Activated CD4-positive, alpha-beta memory T cell treated with anti-CD3 and anti-CD28 coated beads for 36 hours (primary cell): ENCODE measurements around the gene FAM163A. TPM values are rescaled to one million over a fixed set of nuclear protein-coding genes. Genes with fewer than 3 reads are reported as not detected.

Experiments
- CTCF ChIA-PET: fragments of 350-600 bp; sonication (Branson Sonifier 250); formaldehyde crosslinking; loops from one replicate; lab custom pipeline; 2021; ENCODE audit warnings: antibody characterized with exemption, inconsistent platforms; lab: Charles Lee
- POLR2A ChIA-PET: fragments of 350-600 bp; sonication (Branson Sonifier 250); formaldehyde crosslinking; loops from one replicate; lab custom pipeline; 2021; ENCODE audit warnings: antibody characterized with exemption; lab: Charles Lee
- DNase-seq: peaks from one replicate; pipeline ENCODE4 v3.0.0-alpha.2; 2020
- H3K27ac Mint-ChIP-seq: one replicate; pipeline ENCODE4 v1.8.0; 2021; ENCODE audit warnings: mixed read lengths
- H3K27me3 Mint-ChIP-seq: one replicate; pipeline ENCODE4 v1.8.0; 2021; ENCODE audit warnings: mixed read lengths
- H3K36me3 Mint-ChIP-seq: one replicate; pipeline ENCODE4 v1.8.0; 2021; ENCODE audit warnings: mixed read lengths
- H3K4me1 Mint-ChIP-seq: one replicate; pipeline ENCODE4 v1.8.0; 2021; ENCODE audit warnings: low read depth, mixed read lengths
- H3K4me3 Mint-ChIP-seq: one replicate; pipeline ENCODE4 v1.8.0; 2021; ENCODE audit warnings: mild to moderate bottlenecking, mixed read lengths
- H3K9me3 Mint-ChIP-seq: one replicate; pipeline ENCODE4 v1.8.0; 2021; ENCODE audit warnings: mixed read lengths
- intact Hi-C: fragments of 100-400 bp; cut with micrococcal nuclease; formaldehyde crosslinking; loops from one replicate; pipeline ENCODE4 v1.15.1; 2023
- total RNA-seq, 2 experiments: library from RNA; stranded (reverse); gene quantifications; one replicate each; pipeline ENCODE4 v1.2.3, GENCODE V29; 2021

The FAM163A gene
- total RNA-seq, 2 experiments from 2014 or later: not detected

GRCh38 chr1:179754041-179754624, 11.0 kb downstream of the FAM163A start:
- no peak overlapping the region for H3K4me3 Mint-ChIP-seq
- DNase-seq: no peak
- intact Hi-C loops: no loop called here
- ChIA-PET POLR2A (no interaction called here), CTCF (no interaction called here)
- H3K4me1 Mint-ChIP-seq: no peaks in the 10 kb centered on the region
- H3K27ac Mint-ChIP-seq: no peak overlapping the region
- H3K9me3 Mint-ChIP-seq: peaks cover 2% of the 10 kb centered on the region
- peaks cover 5% of the 10 kb centered on the region for H3K27me3 Mint-ChIP-seq
- no peaks in the 10 kb centered on the region for H3K36me3 Mint-ChIP-seq

DNA sequence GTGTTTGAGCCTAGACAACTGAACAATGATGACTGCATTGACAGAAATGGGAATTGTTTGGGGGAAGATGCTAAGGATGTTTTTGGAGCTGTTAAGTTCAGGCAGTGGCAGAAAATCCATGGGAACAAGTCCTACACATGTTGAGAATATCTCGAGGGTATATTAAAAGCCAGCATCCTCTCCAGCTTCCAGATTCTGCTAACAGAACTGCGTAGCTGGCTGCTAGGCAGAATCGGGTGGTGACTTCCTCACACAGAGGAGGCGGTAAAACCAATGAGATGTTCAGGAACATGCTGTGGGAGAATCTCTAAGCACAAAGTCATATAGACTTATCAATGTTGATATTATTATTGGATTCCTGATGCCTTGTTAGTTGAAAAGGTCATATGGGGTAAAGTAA, 14.8 kb downstream of the FAM163A start:
- POLR2A ChIA-PET: no interaction called here
- CTCF ChIA-PET: no interaction called here
- DNase-seq: no peak
- Mint-ChIP-seq H3K27me3 (peaks cover 1% of the 10 kb centered on the region), H3K4me1 (no peaks in the 10 kb centered on the region), H3K4me3 (no peak overlapping the region), H3K9me3 (no peaks in the 10 kb centered on the region), H3K36me3 (no peaks in the 10 kb centered on the region), H3K27ac (no peak overlapping the region)
- intact Hi-C loops: no loop called here

DNA sequence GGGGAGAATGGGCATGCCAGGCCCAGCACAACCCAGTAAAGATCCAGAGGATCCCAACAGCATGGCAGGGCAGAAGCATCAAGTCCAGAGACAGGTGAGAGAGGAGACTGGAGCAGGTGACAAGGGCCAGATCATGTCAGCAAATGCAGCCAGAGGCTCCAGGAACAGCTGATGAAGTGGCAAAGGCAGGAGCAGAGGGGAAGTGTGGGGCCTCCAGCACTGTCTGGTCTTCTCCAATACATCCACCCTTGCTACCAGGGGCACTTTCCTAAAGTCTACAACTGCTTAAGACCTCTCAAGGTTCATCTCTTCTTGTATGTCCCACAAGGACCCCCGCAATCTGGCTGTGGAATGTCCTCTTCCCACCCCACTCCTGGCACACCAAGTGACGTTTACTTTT, 17.4 kb downstream of the FAM163A start:
- no peaks in the 10 kb centered on the region for H3K27me3 Mint-ChIP-seq
- H3K4me1 Mint-ChIP-seq: no peaks in the 10 kb centered on the region
- ChIA-PET CTCF (interaction anchor here (0.7 kb wide), 1 partner anchor 50 kb away, joined by 3 read pairs; no protein-coding TSS in a partner anchor), POLR2A (no interaction called here)
- H3K36me3 Mint-ChIP-seq: no peaks in the 10 kb centered on the region
- DNase-seq: no peak
- no peak overlapping the region for H3K27ac Mint-ChIP-seq
- intact Hi-C loops: no loop called here
- H3K4me3 Mint-ChIP-seq: no peak overlapping the region
- no peaks in the 10 kb centered on the region for H3K9me3 Mint-ChIP-seq

- no peaks in the 10 kb centered on the region for H3K36me3 Mint-ChIP-seq
- no peaks in the 10 kb centered on the region for H3K27me3 Mint-ChIP-seq
- no peak overlapping the region for H3K27ac Mint-ChIP-seq
- H3K4me1 Mint-ChIP-seq: no peaks in the 10 kb centered on the region
- no peak for DNase-seq
- intact Hi-C loops: no loop called here
- H3K4me3 Mint-ChIP-seq: no peak overlapping the region
- POLR2A ChIA-PET: no interaction called here
- CTCF ChIA-PET: interaction anchor here (0.7 kb wide), 1 partner anchor 49 kb away, joined by 3 read pairs; no protein-coding TSS in a partner anchor
- H3K9me3 Mint-ChIP-seq: no peaks in the 10 kb centered on the region
Measured at GRCh38 chr1:179761296-179761695, 18.2 kb downstream of the FAM163A start.

DNA sequence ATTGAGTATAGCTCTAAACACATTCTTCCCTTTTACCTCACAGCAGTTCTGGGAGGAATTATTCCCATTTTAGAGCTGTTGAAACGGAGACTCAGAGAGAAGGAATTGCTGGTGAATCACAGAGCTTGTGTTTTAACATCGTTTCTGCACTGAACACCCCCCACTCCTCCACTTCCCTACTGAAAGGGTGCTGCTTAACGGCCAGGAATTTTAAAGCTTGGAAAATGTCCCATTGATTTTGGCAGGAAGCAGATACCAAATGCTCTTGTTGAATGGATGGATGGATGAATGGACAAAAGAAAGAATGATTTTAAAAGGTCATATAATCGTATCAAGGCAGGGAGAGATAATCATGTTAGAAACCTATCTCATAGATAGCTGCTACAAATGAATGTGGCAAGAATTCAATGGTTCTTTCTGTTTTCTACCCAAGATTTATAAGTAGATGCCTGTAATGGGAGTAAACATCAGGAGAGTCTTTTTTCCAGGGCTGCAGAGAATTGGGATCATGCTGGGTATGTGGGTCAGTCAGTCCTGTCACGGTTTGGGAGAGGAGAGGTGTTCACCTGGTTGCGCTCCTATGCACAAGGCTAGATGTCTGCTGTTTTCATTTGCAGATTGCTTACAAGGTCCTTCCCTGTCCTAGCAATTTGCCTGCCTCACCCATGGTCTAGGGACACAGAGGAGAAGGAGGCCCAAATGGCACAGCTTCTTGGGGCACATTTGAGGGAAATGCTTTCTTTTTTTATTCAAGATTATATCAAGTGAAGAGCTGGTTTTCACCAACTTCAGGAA, 19.0 kb downstream of the FAM163A start:
- no peak for DNase-seq
- no peaks in the 10 kb centered on the region for H3K36me3 Mint-ChIP-seq
- CTCF ChIA-PET: interaction anchor here (0.7 to 2.0 kb wide), 3 partner anchors 53 to 66 kb away, joined by 3 to 11 read pairs (median 4); no protein-coding TSS in a partner anchor
- no peaks in the 10 kb centered on the region for H3K9me3 Mint-ChIP-seq
- H3K4me3 Mint-ChIP-seq: no peak overlapping the region
- POLR2A ChIA-PET: interaction anchor here (0.8 kb wide), 1 partner anchor 9 kb away, joined by 3 read pairs; no protein-coding TSS in a partner anchor
- no peaks in the 10 kb centered on the region for H3K27me3 Mint-ChIP-seq
- no peak overlapping the region for H3K27ac Mint-ChIP-seq
- intact Hi-C loops: no loop called here
- no peaks in the 10 kb centered on the region for H3K4me1 Mint-ChIP-seq

DNA sequence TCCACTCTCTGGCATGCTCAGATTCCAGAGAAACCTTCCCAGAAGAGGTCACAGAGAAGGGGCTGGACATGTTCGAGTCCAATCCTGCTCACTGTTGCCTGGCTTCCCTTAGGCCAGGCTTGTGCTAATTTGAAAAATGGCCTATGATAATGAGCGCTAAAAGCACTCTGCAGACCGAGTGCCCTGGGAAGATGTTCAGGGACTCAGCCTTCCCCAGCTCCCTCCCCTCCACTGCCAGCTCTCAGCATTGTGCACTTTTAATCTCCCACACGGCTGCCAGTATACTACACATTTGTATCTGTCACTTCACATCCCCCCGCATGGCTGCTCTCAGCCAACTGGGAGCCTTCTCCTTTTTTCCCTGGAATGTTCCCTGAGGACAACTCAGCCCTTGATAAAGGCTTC, 24.1 kb downstream of the FAM163A start:
- H3K4me3 Mint-ChIP-seq: no peak overlapping the region
- H3K27me3 Mint-ChIP-seq: no peaks in the 10 kb centered on the region
- H3K27ac Mint-ChIP-seq: no peak overlapping the region
- H3K9me3 Mint-ChIP-seq: no peaks in the 10 kb centered on the region
- H3K4me1 Mint-ChIP-seq: no peaks in the 10 kb centered on the region
- CTCF ChIA-PET: no interaction called here
- no peak for DNase-seq
- intact Hi-C loops: no loop called here
- H3K36me3 Mint-ChIP-seq: no peaks in the 10 kb centered on the region
- POLR2A ChIA-PET: no interaction called here

DNA sequence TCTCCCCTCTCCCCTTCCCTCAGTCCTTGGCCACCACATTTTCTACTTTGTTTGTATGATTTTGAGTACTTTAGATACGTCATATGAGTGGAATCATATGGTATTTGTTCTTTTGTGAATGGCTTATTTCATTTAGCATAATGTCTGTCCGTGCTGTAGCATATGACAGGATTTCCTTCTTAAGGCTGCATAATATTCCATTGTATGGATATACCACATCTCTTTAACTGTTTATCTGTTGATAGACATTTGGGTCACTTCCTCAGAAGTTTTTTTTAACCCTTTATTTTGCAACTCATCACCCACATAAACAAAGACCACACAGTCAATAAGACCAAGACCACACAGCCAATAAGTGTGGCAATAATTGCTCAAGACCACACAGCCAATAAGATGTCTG, 24.9 kb downstream of the FAM163A start:
- no peaks in the 10 kb centered on the region for H3K9me3 Mint-ChIP-seq
- POLR2A ChIA-PET: no interaction called here
- no peaks in the 10 kb centered on the region for H3K36me3 Mint-ChIP-seq
- intact Hi-C loops: no loop called here
- no peaks in the 10 kb centered on the region for H3K27me3 Mint-ChIP-seq
- CTCF ChIA-PET: no interaction called here
- H3K27ac Mint-ChIP-seq: no peak overlapping the region
- no peak overlapping the region for H3K4me3 Mint-ChIP-seq
- DNase-seq: no peak
- no peaks in the 10 kb centered on the region for H3K4me1 Mint-ChIP-seq

- H3K27me3 Mint-ChIP-seq: peaks cover 2% of the 10 kb centered on the region
- H3K9me3 Mint-ChIP-seq: peaks cover 4% of the 10 kb centered on the region
- ChIA-PET POLR2A (interaction anchor here (0.9 kb wide), 1 partner anchor 9 kb away, joined by 3 read pairs; no protein-coding TSS in a partner anchor), CTCF (no interaction called here)
- intact Hi-C loops: no loop called here
- H3K36me3 Mint-ChIP-seq: no peaks in the 10 kb centered on the region
- DNase-seq: no peak
- no peak overlapping the region for H3K4me3 Mint-ChIP-seq
- H3K4me1 Mint-ChIP-seq: no peaks in the 10 kb centered on the region
- no peak overlapping the region for H3K27ac Mint-ChIP-seq
Measured at GRCh38 chr1:179770887-179771502, 27.9 kb downstream of the FAM163A start.

GRCh38 chr1:179773264-179773663, 30.2 kb downstream of the FAM163A start:
- DNase-seq: no peak
- Mint-ChIP-seq H3K27me3 (peaks cover 2% of the 10 kb centered on the region), H3K4me1 (no peaks in the 10 kb centered on the region), H3K4me3 (no peak overlapping the region), H3K9me3 (peaks cover 4% of the 10 kb centered on the region), H3K36me3 (no peaks in the 10 kb centered on the region), H3K27ac (no peak overlapping the region)
- ChIA-PET CTCF (interaction anchor here (0.7 kb wide), 1 partner anchor 36 kb away, joined by 3 read pairs; no protein-coding TSS in a partner anchor), POLR2A (no interaction called here)
- intact Hi-C loops: no loop called here

GRCh38 chr1:179774000-179774399, 30.9 kb downstream of the FAM163A start:
- Mint-ChIP-seq H3K27ac (no peak overlapping the region), H3K4me3 (no peak overlapping the region), H3K9me3 (peaks cover 4% of the 10 kb centered on the region), H3K36me3 (no peaks in the 10 kb centered on the region), H3K27me3 (peaks cover 2% of the 10 kb centered on the region), H3K4me1 (no peaks in the 10 kb centered on the region)
- ChIA-PET CTCF (interaction anchor here (0.7 kb wide), 1 partner anchor 36 kb away, joined by 3 read pairs; no protein-coding TSS in a partner anchor), POLR2A (no interaction called here)
- DNase-seq: no peak
- intact Hi-C loops: no loop called here

DNA sequence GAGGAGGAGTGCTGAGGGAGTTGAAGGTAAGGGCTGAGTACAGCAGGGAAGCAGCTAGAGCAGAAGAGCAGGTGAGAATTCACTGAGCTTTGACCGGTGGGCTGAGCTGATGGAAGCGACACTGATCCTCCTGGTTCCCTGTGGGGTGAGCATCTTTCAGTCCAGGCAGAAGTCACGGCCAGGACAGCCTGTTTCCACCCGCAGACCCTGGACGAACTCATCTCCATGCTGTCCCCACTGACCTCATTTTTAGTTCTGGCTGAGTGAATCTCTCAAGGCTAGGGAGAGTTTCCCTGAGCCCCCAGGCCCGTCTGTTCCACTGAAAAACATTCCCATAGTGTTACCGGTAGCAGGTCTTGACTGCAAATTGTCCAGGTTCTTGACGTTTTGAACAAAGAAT, 31.5 kb downstream of the FAM163A start:
- peaks cover 2% of the 10 kb centered on the region for H3K27me3 Mint-ChIP-seq
- intact Hi-C loops: no loop called here
- no peak for DNase-seq
- ChIA-PET POLR2A (no interaction called here), CTCF (no interaction called here)
- H3K4me1 Mint-ChIP-seq: no peaks in the 10 kb centered on the region
- no peaks in the 10 kb centered on the region for H3K36me3 Mint-ChIP-seq
- H3K9me3 Mint-ChIP-seq: peaks cover 4% of the 10 kb centered on the region
- H3K27ac Mint-ChIP-seq: no peak overlapping the region
- H3K4me3 Mint-ChIP-seq: no peak overlapping the region

GRCh38 chr1:179775009-179775408, 31.9 kb downstream of the FAM163A start:
- Mint-ChIP-seq H3K36me3 (no peaks in the 10 kb centered on the region), H3K9me3 (peaks cover 4% of the 10 kb centered on the region), H3K4me3 (no peak overlapping the region), H3K27me3 (peaks cover 2% of the 10 kb centered on the region), H3K27ac (no peak overlapping the region), H3K4me1 (no peaks in the 10 kb centered on the region)
- ChIA-PET CTCF (no interaction called here), POLR2A (no interaction called here)
- DNase-seq: no peak
- intact Hi-C loops: no loop called here
